Measurements from ENCODE around the gene CMTR2. TPM values are rescaled to one million over a fixed set of nuclear protein-coding genes. Genes with fewer than 3 reads are reported as not detected.

Gene CMTR2
- total RNA-seq, 1 donor from 2014 or later, result 22.8 TPM

DNA sequence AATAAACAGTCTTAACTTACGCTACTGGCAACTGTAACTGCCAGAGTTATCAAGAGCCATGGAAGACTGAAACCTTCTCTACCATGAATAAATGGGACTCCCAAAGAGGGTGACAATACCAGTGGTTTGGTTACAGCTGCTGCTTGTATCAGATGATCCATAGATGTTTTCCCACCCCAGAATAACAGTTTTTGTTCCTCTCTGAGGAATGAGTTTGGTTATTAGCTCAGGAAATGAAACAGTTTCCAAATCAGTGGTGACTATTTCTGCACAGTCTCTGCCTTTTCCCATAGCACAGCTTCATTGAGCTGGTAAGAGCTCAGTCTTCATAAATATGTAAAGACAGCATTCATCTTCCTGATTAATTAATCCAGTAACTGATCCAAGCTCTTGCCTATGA, 44.7 kb downstream of the CMTR2 start:
- TF ChIP-seq, protein P1, sequence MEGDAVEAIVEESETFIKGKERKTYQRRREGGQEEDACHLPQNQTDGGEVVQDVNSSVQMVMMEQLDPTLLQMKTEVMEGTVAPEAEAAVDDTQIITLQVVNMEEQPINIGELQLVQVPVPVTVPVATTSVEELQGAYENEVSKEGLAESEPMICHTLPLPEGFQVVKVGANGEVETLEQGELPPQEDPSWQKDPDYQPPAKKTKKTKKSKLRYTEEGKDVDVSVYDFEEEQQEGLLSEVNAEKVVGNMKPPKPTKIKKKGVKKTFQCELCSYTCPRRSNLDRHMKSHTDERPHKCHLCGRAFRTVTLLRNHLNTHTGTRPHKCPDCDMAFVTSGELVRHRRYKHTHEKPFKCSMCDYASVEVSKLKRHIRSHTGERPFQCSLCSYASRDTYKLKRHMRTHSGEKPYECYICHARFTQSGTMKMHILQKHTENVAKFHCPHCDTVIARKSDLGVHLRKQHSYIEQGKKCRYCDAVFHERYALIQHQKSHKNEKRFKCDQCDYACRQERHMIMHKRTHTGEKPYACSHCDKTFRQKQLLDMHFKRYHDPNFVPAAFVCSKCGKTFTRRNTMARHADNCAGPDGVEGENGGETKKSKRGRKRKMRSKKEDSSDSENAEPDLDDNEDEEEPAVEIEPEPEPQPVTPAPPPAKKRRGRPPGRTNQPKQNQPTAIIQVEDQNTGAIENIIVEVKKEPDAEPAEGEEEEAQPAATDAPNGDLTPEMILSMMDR (IDR thresholded peaks at IDR 0.05), result no peak
- no peaks in the 10 kb centered on the region for H3K27me3 Mint-ChIP-seq (ENCODE audit: unreplicated experiment)
- no peaks in the 10 kb centered on the region for H3K36me3 Mint-ChIP-seq (ENCODE audit: unreplicated experiment)
- H3K9me3 Mint-ChIP-seq (ENCODE audit: unreplicated experiment), result no peaks in the 10 kb centered on the region
- no peak overlapping the region for H3K27ac Mint-ChIP-seq (ENCODE audit: unreplicated experiment)
- H3K4me3 Mint-ChIP-seq (ENCODE audit: unreplicated experiment), result no peak overlapping the region
- no peaks in the 10 kb centered on the region for H3K4me1 Mint-ChIP-seq (ENCODE audit: unreplicated experiment)
- DNase-seq (ENCODE audit: extremely low spot score, unreplicated experiment), result no peak

DNA sequence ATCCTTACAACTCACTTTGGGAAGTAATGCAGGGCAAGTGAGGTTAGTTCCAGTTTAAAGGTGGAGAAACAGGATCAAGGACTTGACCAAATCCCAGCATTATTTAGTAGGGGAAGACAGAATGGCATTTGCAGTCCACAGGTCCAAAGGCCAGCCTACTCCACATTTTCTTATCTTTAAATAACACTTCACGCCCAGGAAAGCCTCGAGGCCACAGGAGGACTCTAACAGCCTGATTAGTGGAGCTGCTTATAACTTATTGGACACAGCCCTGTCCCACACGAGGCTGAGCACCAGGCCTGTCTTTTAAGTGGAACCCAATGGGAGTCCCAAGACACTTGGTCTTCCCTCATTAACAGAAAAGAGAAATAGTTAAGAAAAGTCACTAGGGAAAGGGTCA, 46.6 kb downstream of the CMTR2 start:
- Mint-ChIP-seq H3K9me3 (ENCODE audit: unreplicated experiment) (no peaks in the 10 kb centered on the region), H3K4me3 (ENCODE audit: unreplicated experiment) (no peak overlapping the region), H3K27ac (ENCODE audit: unreplicated experiment) (no peak overlapping the region), H3K36me3 (ENCODE audit: unreplicated experiment) (no peaks in the 10 kb centered on the region), H3K4me1 (ENCODE audit: unreplicated experiment) (no peaks in the 10 kb centered on the region), H3K27me3 (ENCODE audit: unreplicated experiment) (no peaks in the 10 kb centered on the region)
- no peak for DNase-seq (ENCODE audit: extremely low spot score, unreplicated experiment)
- TF ChIP-seq, protein P1 (IDR thresholded peaks at IDR 0.05), result no peak

DNA sequence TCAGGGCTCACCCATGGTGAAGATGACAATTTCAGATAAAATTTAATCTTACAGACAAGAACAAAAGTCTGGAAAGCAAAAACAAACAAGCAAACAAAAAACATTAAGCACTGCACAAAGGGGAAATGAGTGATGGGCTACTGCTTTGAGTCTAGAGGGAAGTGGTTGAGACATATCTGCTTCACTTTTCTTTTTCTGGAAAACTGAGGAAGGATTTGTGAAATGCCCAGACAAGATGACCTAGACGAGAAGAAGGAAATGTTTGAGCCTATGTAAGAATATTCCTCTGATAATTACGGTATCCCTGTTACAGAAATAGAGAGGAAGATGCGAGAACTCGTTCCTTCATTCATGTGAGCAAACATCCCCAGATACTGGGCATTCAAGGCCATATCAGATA, 47.2 kb downstream of the CMTR2 start:
- Mint-ChIP-seq H3K9me3 (ENCODE audit: unreplicated experiment) (no peaks in the 10 kb centered on the region), H3K36me3 (ENCODE audit: unreplicated experiment) (no peaks in the 10 kb centered on the region), H3K27ac (ENCODE audit: unreplicated experiment) (no peak overlapping the region), H3K4me1 (ENCODE audit: unreplicated experiment) (no peaks in the 10 kb centered on the region), H3K4me3 (ENCODE audit: unreplicated experiment) (no peak overlapping the region), H3K27me3 (ENCODE audit: unreplicated experiment) (no peaks in the 10 kb centered on the region)
- TF ChIP-seq, protein P1 (IDR thresholded peaks at IDR 0.05), result no peak
- no peak for DNase-seq (ENCODE audit: extremely low spot score, unreplicated experiment)

Other genes with a start within 250 kb of the CMTR2 start
- not detected in 2 replicates for gene HYDIN, start 58.7 kb downstream of the CMTR2 start, total RNA-seq
- gene CALB2, start 69.3 kb upstream of the CMTR2 start, total RNA-seq, result not detected in 2 replicates
- not detected in 2 replicates for gene TLE7, start 152.7 kb upstream of the CMTR2 start, total RNA-seq
- 7.6 and 10.5 TPM in 2 replicates for gene ZNF23, start 172.8 kb upstream of the CMTR2 start, total RNA-seq
- 5.8 and 6.5 TPM in 2 replicates for gene ZNF19, start 199.9 kb upstream of the CMTR2 start, total RNA-seq
- not detected in 2 replicates for gene CHST4, start 237.0 kb upstream of the CMTR2 start, total RNA-seq